A673 (cell line): Measurements from ENCODE around the gene COL4A1.

Experiments used
- EZH2 ChIP-seq: fragments of 200-600 bp; sonication (generic); IDR thresholded peaks from 2 replicates; pipeline ENCODE4 v1.6.1; 2017; ENCODE audit warnings: borderline replicate concordance, low read depth, mild to moderate bottlenecking, mixed read lengths, antibody characterized with exemption, low read length; ENCODE audit not compliant: poor library complexity, severe bottlenecking
- TF ChIP-seq, protein P1 (sequence below): fragments of 300-800, 200-600 bp; sonication (generic); conservative IDR thresholded peaks from 2 replicates; pipeline ENCODE4 v1.5.1; 2017; ENCODE audit warnings: low read depth, mild to moderate bottlenecking, antibody characterized with exemption, low read length, moderate library complexity, mixed read lengths

DNA sequence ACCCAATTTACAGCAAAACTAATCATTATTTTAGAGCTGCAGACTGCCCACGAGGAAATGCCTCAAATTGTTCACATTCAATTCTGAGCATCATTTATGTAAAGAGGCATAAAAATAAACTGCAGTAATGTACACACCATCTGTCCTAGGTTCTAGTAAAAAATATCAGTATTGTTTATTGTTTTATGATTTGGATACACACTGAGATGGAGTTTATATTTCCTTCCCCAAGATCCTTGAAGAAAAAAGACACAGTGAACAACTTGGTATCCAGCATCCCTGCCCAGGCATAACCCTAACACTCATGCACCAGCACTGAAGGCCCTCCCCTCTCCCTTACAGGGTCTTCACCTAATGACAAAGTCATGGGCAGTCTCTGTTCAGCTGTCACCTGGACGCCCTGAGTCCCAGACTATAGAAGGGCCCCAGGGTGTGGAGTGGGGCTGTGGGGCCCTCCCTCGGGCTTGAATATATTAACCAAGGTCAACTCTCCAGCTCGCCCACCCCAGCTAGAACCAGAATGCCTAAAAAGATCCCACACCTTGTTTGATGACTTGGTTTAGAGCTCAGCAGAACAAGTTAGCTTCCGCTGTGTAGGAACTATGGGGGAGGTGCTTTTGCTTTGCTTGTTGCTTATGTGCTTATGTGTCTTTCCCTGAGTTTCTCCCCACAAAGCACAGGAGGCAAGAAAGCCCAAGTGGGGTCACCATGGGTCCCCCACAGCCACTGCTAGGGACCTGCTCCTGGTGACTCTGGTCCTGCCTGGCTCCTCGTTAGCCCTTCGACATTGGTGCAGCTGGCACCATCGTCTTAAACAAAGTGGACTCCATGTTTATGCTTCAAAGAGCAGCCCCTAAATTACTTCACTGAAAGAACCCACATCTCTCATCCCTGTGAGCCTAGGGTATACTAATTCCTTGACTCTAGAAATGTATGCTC lies 111.1 kb downstream of the COL4A1 start:
- TF ChIP-seq, protein P1, sequence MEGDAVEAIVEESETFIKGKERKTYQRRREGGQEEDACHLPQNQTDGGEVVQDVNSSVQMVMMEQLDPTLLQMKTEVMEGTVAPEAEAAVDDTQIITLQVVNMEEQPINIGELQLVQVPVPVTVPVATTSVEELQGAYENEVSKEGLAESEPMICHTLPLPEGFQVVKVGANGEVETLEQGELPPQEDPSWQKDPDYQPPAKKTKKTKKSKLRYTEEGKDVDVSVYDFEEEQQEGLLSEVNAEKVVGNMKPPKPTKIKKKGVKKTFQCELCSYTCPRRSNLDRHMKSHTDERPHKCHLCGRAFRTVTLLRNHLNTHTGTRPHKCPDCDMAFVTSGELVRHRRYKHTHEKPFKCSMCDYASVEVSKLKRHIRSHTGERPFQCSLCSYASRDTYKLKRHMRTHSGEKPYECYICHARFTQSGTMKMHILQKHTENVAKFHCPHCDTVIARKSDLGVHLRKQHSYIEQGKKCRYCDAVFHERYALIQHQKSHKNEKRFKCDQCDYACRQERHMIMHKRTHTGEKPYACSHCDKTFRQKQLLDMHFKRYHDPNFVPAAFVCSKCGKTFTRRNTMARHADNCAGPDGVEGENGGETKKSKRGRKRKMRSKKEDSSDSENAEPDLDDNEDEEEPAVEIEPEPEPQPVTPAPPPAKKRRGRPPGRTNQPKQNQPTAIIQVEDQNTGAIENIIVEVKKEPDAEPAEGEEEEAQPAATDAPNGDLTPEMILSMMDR, result no peak
- TF ChIP-seq EZH2, result no peak
